Naive thymus-derived CD4-positive, alpha-beta T cell (primary cell): Measurements from ENCODE around the gene MALRD1. TPM values are rescaled to one million over a fixed set of nuclear protein-coding genes. Genes with fewer than 3 reads are reported as not detected.

Source experiments
- ATAC-seq: fragments of 150-1000 bp; cut with Tn5 transposase; 2 replicates; pipeline ENCODE4 v1.10.0; 2021; ENCODE audit warnings: mild to moderate bottlenecking, moderate library complexity
- CTCF ChIA-PET: fragments of 350-600 bp; sonication (Branson Sonifier 250); formaldehyde crosslinking; loops from one replicate; lab custom pipeline; 2021; ENCODE audit warnings: antibody characterized with exemption; lab: Charles Lee
- POLR2A ChIA-PET: fragments of 350-600 bp; sonication (Branson Sonifier 250); formaldehyde crosslinking; loops from one replicate; lab custom pipeline; 2021; ENCODE audit warnings: antibody characterized with exemption, inconsistent platforms; lab: Charles Lee
- DNase-seq, 9 donors: peaks; one replicate each; pipeline versions ENCODE4 v3.0.0 to v3.0.0-alpha.2; 2020 to 2022; ENCODE audit warnings: mixed read lengths in 1 of 9
- H3K27ac ChIP-seq: one replicate; pipeline ENCODE4 v1.7.0; 2013; ENCODE audit warnings: mild to moderate bottlenecking, low read depth, low read length, moderate library complexity
- H3K27me3 ChIP-seq, 2 donors: one replicate each; pipeline ENCODE4 v1.7.0; 2013; ENCODE audit warnings: low read length in 2 of 2, mild to moderate bottlenecking in 2 of 2, moderate library complexity in 2 of 2; ENCODE audit not compliant: control insufficient read depth in 2 of 2, insufficient read depth in 2 of 2
- H3K36me3 ChIP-seq, 3 experiments: 1 replicate in 2 of 3; 2 replicates in 1 of 3; pipeline ENCODE4 v1.7.0; 2013; ENCODE audit warnings: low read length in 3 of 3, mild to moderate bottlenecking in 3 of 3, moderate library complexity in 1 of 3; ENCODE audit not compliant: insufficient read depth in 3 of 3, control insufficient read depth in 2 of 3
- H3K4me1 ChIP-seq, 2 donors: one replicate each; pipeline ENCODE4 v1.7.0; 2013; ENCODE audit warnings: low read length in 2 of 2, mild to moderate bottlenecking in 2 of 2, moderate library complexity in 1 of 2; ENCODE audit not compliant: control insufficient read depth in 2 of 2, insufficient read depth in 2 of 2
- H3K4me3 ChIP-seq: 2 replicates; pipeline ENCODE4 v1.7.0; 2013; ENCODE audit warnings: mild to moderate bottlenecking, low read length
- H3K9me3 ChIP-seq, 3 experiments: 1 replicate in 2 of 3; 2 replicates in 1 of 3; pipeline ENCODE4 v1.7.0; 2013; ENCODE audit warnings: low read length in 3 of 3; ENCODE audit not compliant: control insufficient read depth in 2 of 3
- H3K27ac Mint-ChIP-seq, 9 donors: one replicate each; pipeline ENCODE4 v1.8.0; 2020 to 2022; ENCODE audit warnings: mixed read lengths in 9 of 9, mild to moderate bottlenecking in 8 of 9, moderate library complexity in 5 of 9, inconsistent platforms in 2 of 9
- H3K27me3 Mint-ChIP-seq, 5 donors: one replicate each; pipeline ENCODE4 v1.8.0; 2021 to 2022; ENCODE audit warnings: mixed read lengths in 5 of 5, mild to moderate bottlenecking in 1 of 5
- H3K36me3 Mint-ChIP-seq, 5 donors: one replicate each; pipeline ENCODE4 v1.8.0; 2020 to 2022; ENCODE audit warnings: mixed read lengths in 5 of 5, mild to moderate bottlenecking in 3 of 5, inconsistent platforms in 1 of 5
- H3K4me1 Mint-ChIP-seq, 7 donors: one replicate each; pipeline ENCODE4 v1.8.0; 2020 to 2022; ENCODE audit warnings: mixed read lengths in 7 of 7, mild to moderate bottlenecking in 3 of 7, inconsistent platforms in 1 of 7
- H3K4me3 Mint-ChIP-seq, 10 donors: one replicate each; pipeline ENCODE4 v1.8.0; 2020 to 2022; ENCODE audit warnings: mild to moderate bottlenecking in 10 of 10, mixed read lengths in 10 of 10, moderate library complexity in 6 of 10, inconsistent platforms in 2 of 10
- H3K9me3 Mint-ChIP-seq, 11 donors: one replicate each; pipeline ENCODE4 v1.8.0; 2020 to 2022; ENCODE audit warnings: mixed read lengths in 11 of 11, mild to moderate bottlenecking in 4 of 11, inconsistent platforms in 1 of 11, moderate library complexity in 1 of 11
- intact Hi-C, 2 donors: fragments of 100-400 bp; cut with micrococcal nuclease; formaldehyde crosslinking; loops; one replicate each; pipeline ENCODE4 v1.15.1; 2023
- polyA plus RNA-seq, 2 donors: library from polyadenylated mRNA; unstranded; fragments of 300-500 nt; fragmentation: Illumina TruSeq; gene quantifications; one replicate each; pipeline ENCODE4 v1.2.3, GENCODE V29; 2021
- total RNA-seq, 6 experiments: library from RNA in 5 of 6; stranded (reverse) in 5 of 6; gene quantifications; 1 replicate in 5 of 6; 2 replicates in 1 of 6; pipeline ENCODE4 v1.2.3 and lab custom pipeline; 2021 to 2026

Gene MALRD1
- total and polyA plus RNA-seq, 7 experiments from 2014 or later = 0.16 to 1.1 TPM; not detected in 5

GRCh38 chr10:19097151-19097550 lies 48.5 kb downstream of the MALRD1 start:
- ChIA-PET POLR2A (no interaction called here), CTCF (no interaction called here)
- H3K27me3 Mint-ChIP-seq = no peaks in the 10 kb centered on the region
- intact Hi-C loops = no loop called here
- no peak overlapping the region for H3K27ac ChIP-seq
- DNase-seq (no peak), ATAC-seq (no peak)
- no peaks in the 10 kb centered on the region for H3K4me1 ChIP-seq
- H3K4me3 ChIP-seq = no peak overlapping the region
- H3K27me3 ChIP-seq = no peaks in the 10 kb centered on the region
- H3K9me3 Mint-ChIP-seq = peaks cover 0 to 9% (median 3%) of the 10 kb centered on the region in 11 donors
- no peak overlapping the region for H3K4me3 Mint-ChIP-seq
- H3K27ac Mint-ChIP-seq = no peak overlapping the region
- H3K4me1 Mint-ChIP-seq = no peaks in the 10 kb centered on the region
- H3K36me3 ChIP-seq = no peaks in the 10 kb centered on the region
- H3K36me3 Mint-ChIP-seq = no peaks in the 10 kb centered on the region
- H3K9me3 ChIP-seq = no peaks in the 10 kb centered on the region

- no peak overlapping the region for H3K27ac ChIP-seq
- CTCF ChIA-PET = no interaction called here
- Mint-ChIP-seq H3K4me1 (no peaks in the 10 kb centered on the region), H3K27me3 (no peaks in the 10 kb centered on the region), H3K9me3 (peaks cover 0 to 9% (median 3%) of the 10 kb centered on the region in 11 donors), H3K4me3 (no peak overlapping the region), H3K36me3 (no peaks in the 10 kb centered on the region), H3K27ac (no peak overlapping the region)
- no peak for ATAC-seq
- no peaks in the 10 kb centered on the region for H3K9me3 ChIP-seq
- no peak overlapping the region for H3K4me3 ChIP-seq
- POLR2A ChIA-PET = no interaction called here
- no peaks in the 10 kb centered on the region for H3K4me1 ChIP-seq
- intact Hi-C loops = no loop called here
- no peak for DNase-seq
- no peaks in the 10 kb centered on the region for H3K36me3 ChIP-seq
- no peaks in the 10 kb centered on the region for H3K27me3 ChIP-seq
These were observed 50.2 kb downstream of the MALRD1 start for GRCh38 chr10:19098803-19099202.

GRCh38 chr10:19107406-19107805 lies 58.8 kb downstream of the MALRD1 start:
- H3K27ac ChIP-seq = no peak overlapping the region
- peaks cover 3 to 32% (median 21%) of the 10 kb centered on the region in 11 donors for H3K9me3 Mint-ChIP-seq
- H3K27me3 ChIP-seq = no peaks in the 10 kb centered on the region
- H3K4me1 Mint-ChIP-seq = no peaks in the 10 kb centered on the region
- H3K4me3 ChIP-seq = no peak overlapping the region
- no peaks in the 10 kb centered on the region for H3K4me1 ChIP-seq
- no peaks in the 10 kb centered on the region for H3K36me3 ChIP-seq
- no peaks in the 10 kb centered on the region for H3K27me3 Mint-ChIP-seq
- no peak overlapping the region for H3K4me3 Mint-ChIP-seq
- no peak for DNase-seq
- intact Hi-C loops = no loop called here
- ChIA-PET POLR2A (no interaction called here), CTCF (no interaction called here)
- no peaks in the 10 kb centered on the region for H3K36me3 Mint-ChIP-seq
- peaks cover 0 to 10% (median 0%) of the 10 kb centered on the region in 3 experiments for H3K9me3 ChIP-seq
- H3K27ac Mint-ChIP-seq = no peak overlapping the region
- no peak for ATAC-seq

- ATAC-seq = no peak
These were observed 63.1 kb downstream of the MALRD1 start for GRCh38 chr10:19111501-19112267.

GRCh38 chr10:19117438-19117837 lies 68.8 kb downstream of the MALRD1 start:
- no peak overlapping the region for H3K27ac Mint-ChIP-seq
- ChIA-PET POLR2A (no interaction called here), CTCF (no interaction called here)
- Histone ChIP-seq H3K9me3 (no peaks in the 10 kb centered on the region), H3K27me3 (no peaks in the 10 kb centered on the region), H3K4me1 (no peaks in the 10 kb centered on the region), H3K36me3 (no peaks in the 10 kb centered on the region), H3K4me3 (no peak overlapping the region), H3K27ac (no peak overlapping the region)
- H3K4me3 Mint-ChIP-seq = no peak overlapping the region
- DNase-seq = no peak
- H3K27me3 Mint-ChIP-seq = no peaks in the 10 kb centered on the region
- intact Hi-C loops = no loop called here
- no peaks in the 10 kb centered on the region for H3K4me1 Mint-ChIP-seq
- H3K36me3 Mint-ChIP-seq = no peaks in the 10 kb centered on the region
- no peak for ATAC-seq
- H3K9me3 Mint-ChIP-seq = peaks cover 4 to 36% (median 13%) of the 10 kb centered on the region in 11 donors

More at GRCh38 chr10:19111501-19112267, 63.1 kb downstream of the MALRD1 start:
- Histone ChIP-seq H3K27ac (no peak overlapping the region), H3K36me3 (no peaks in the 10 kb centered on the region), H3K9me3 (peaks cover 0 to 10% (median 0%) of the 10 kb centered on the region in 3 experiments), H3K27me3 (no peaks in the 10 kb centered on the region), H3K4me3 (no peak overlapping the region), H3K4me1 (no peaks in the 10 kb centered on the region)
- intact Hi-C loops = no loop called here
- Mint-ChIP-seq H3K36me3 (no peaks in the 10 kb centered on the region), H3K4me1 (no peaks in the 10 kb centered on the region), H3K27me3 (no peaks in the 10 kb centered on the region), H3K4me3 (no peak overlapping the region), H3K27ac (no peak overlapping the region), H3K9me3 (peaks cover 1 to 33% (median 15%) of the 10 kb centered on the region in 11 donors)
- ChIA-PET CTCF (no interaction called here), POLR2A (no interaction called here)
- no peak for DNase-seq

- Mint-ChIP-seq H3K36me3 (no peaks in the 10 kb centered on the region), H3K27me3 (no peaks in the 10 kb centered on the region), H3K9me3 (peaks cover 4 to 24% (median 11%) of the 10 kb centered on the region in 11 donors), H3K4me3 (no peak overlapping the region), H3K27ac (no peak overlapping the region), H3K4me1 (no peaks in the 10 kb centered on the region)
- no peaks in the 10 kb centered on the region for H3K36me3 ChIP-seq
- H3K4me3 ChIP-seq = no peak overlapping the region
- intact Hi-C loops = no loop called here
- H3K4me1 ChIP-seq = no peaks in the 10 kb centered on the region
- DNase-seq (no peak), ATAC-seq (no peak)
- no peak overlapping the region for H3K27ac ChIP-seq
- H3K9me3 ChIP-seq = no peaks in the 10 kb centered on the region
- ChIA-PET POLR2A (no interaction called here), CTCF (no interaction called here)
- no peaks in the 10 kb centered on the region for H3K27me3 ChIP-seq
These were observed 70.6 kb downstream of the MALRD1 start for GRCh38 chr10:19119191-19119590.

- Mint-ChIP-seq H3K4me3 (no peak overlapping the region), H3K9me3 (peaks cover 4 to 27% (median 11%) of the 10 kb centered on the region in 11 donors), H3K36me3 (no peaks in the 10 kb centered on the region), H3K27ac (no peak overlapping the region), H3K27me3 (no peaks in the 10 kb centered on the region), H3K4me1 (no peaks in the 10 kb centered on the region)
- Histone ChIP-seq H3K36me3 (no peaks in the 10 kb centered on the region), H3K4me3 (no peak overlapping the region), H3K9me3 (no peaks in the 10 kb centered on the region), H3K4me1 (no peaks in the 10 kb centered on the region), H3K27ac (no peak overlapping the region), H3K27me3 (no peaks in the 10 kb centered on the region)
- intact Hi-C loops = no loop called here
- no peak for ATAC-seq
- ChIA-PET CTCF (no interaction called here), POLR2A (no interaction called here)
- no peak for DNase-seq
These were observed 71.8 kb downstream of the MALRD1 start for GRCh38 chr10:19120381-19120908.
